ENCODE measurements around the gene DEPDC1B.

- TF ChIP-seq CTCF (IDR thresholded peaks at IDR 0.05), result no peak
- TF ChIP-seq POLR2A (IDR thresholded peaks at IDR 0.05), result no peak
These were observed 51.8 kb downstream of the DEPDC1B start for GRCh38 chr5:60648175-60648574.

All from testis (tissue), 2 donors.